Kidney epithelial cell (primary cell): ENCODE data around the gene TYRO3. TPM values are rescaled to one million over a fixed set of nuclear protein-coding genes. Genes with fewer than 3 reads are reported as not detected.

Source experiments
- DNase-seq: peaks from one replicate; pipeline ENCODE4 v3.0.0-alpha.2; 2010; ENCODE audit warnings: low read depth
- H3K27me3 ChIP-seq: 2 replicates; pipeline ENCODE4 v1.6.0; 2011; ENCODE audit warnings: low read length; ENCODE audit not compliant: control insufficient read depth, insufficient read depth
- H3K36me3 ChIP-seq: 2 replicates; pipeline ENCODE4 v1.5.1; 2011; ENCODE audit warnings: low read length; ENCODE audit not compliant: control insufficient read depth, insufficient read depth
- H3K4me3 ChIP-seq: 2 replicates; pipeline ENCODE4 v1.5.1; 2011; ENCODE audit warnings: low read depth, mild to moderate bottlenecking, control low read depth, low read length
- total RNA-seq: library from RNA; depleted of rRNA; stranded (reverse); fragments of >200 nt; gene quantifications from 2 replicates; pipeline ENCODE4 v1.2.3, GENCODE V29; 2015
- TF ChIP-seq, protein P1 (sequence below): IDR thresholded peaks from 2 replicates; pipeline ENCODE4 v1.5.1; 2011; ENCODE audit warnings: mild to moderate bottlenecking, moderate library complexity, low read length, control low read depth, inconsistent platforms; ENCODE audit not compliant: insufficient read depth, poor library complexity, severe bottlenecking

Gene TYRO3
- total RNA-seq, 1 donor from 2014 or later: 5.2 TPM

DNA sequence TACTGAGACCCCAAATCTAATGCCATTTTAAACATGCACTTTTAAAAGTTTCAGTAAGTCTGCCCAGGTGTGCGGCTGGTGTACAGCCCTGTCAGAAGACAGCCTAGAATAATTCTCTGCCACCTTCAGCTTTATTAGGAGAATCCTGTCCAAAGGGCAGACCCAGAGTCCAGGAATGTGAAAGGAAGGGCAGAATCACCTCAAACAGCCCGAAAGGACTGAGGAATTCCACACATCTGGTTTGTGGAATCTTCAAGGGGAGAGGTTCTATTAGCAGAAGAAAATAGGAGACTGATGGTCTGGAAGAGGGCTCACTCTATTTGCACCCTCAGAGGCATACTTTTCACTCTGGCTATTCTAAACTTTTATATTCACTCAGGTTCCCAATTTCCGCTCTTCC, 46.6 kb downstream of the TYRO3 start:
- Histone ChIP-seq H3K36me3 (no peaks in the 10 kb centered on the region), H3K27me3 (peaks cover 5% of the 10 kb centered on the region), H3K4me3 (no peak overlapping the region)
- DNase-seq: no peak
- TF ChIP-seq, protein P1, sequence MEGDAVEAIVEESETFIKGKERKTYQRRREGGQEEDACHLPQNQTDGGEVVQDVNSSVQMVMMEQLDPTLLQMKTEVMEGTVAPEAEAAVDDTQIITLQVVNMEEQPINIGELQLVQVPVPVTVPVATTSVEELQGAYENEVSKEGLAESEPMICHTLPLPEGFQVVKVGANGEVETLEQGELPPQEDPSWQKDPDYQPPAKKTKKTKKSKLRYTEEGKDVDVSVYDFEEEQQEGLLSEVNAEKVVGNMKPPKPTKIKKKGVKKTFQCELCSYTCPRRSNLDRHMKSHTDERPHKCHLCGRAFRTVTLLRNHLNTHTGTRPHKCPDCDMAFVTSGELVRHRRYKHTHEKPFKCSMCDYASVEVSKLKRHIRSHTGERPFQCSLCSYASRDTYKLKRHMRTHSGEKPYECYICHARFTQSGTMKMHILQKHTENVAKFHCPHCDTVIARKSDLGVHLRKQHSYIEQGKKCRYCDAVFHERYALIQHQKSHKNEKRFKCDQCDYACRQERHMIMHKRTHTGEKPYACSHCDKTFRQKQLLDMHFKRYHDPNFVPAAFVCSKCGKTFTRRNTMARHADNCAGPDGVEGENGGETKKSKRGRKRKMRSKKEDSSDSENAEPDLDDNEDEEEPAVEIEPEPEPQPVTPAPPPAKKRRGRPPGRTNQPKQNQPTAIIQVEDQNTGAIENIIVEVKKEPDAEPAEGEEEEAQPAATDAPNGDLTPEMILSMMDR: no peak

DNA sequence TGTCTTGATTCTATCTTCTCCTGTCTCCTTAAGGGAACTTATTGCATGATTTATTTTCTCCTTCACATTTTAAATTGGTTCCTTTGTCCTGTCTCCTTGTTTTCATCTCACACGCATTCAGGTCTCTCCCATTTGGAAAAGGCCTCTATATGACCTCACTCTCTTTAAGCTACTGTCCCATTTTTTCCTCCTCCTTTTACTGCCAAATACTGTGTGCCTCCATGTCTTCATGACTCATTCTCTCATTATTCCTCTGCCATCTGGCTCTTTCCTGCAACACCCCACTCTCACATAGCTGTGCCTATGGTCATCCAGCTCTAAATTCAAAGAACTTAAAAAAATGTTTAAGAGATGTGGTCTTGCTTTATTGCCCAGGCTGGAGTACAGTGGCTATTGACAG, 48.0 kb downstream of the TYRO3 start:
- Histone ChIP-seq H3K27me3 (peaks cover 5% of the 10 kb centered on the region), H3K36me3 (no peaks in the 10 kb centered on the region), H3K4me3 (no peak overlapping the region)
- TF ChIP-seq, protein P1: no peak
- DNase-seq: peak; percentile 60

DNA sequence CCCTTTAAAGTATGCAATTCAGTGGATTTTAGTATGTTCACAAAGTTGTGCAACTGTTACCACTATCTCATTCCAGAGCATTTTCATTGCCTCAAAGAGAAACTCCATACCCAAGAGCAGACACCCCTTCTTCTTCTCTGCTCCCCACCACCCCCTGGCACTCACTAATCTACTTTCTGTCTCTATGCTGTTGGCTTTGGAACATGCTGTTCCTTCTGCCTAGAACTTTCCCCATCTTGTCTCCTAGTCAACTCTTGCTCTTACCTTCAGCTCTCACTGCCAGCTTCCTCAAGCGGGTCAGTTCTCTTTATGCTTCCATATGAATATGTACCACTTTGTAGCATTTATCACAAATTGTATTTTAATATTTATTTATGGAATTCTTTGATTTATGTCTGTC, 50.1 kb downstream of the TYRO3 start:
- no peaks in the 10 kb centered on the region for H3K27me3 ChIP-seq
- DNase-seq: no peak
- no peaks in the 10 kb centered on the region for H3K36me3 ChIP-seq
- TF ChIP-seq, protein P1: no peak
- no peak overlapping the region for H3K4me3 ChIP-seq

DNA sequence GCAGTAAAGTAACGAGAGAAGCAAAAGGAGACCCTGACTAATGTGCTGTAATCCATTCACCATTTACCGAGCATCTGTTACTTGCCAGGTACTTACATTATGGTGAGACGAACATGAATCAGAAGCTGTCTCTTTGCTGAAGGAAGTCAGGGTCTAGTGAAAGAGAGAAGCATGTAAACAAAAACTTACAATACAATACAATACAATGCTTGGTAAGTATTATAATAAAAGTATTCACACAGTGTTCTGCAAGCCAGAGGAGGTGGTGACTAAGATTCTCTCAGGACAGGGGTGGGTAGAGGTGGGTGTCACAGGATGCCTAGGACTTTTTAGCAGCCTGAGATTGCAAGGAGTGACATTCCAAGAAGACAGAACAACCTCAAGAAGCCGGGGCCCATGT, 51.0 kb downstream of the TYRO3 start:
- H3K36me3 ChIP-seq: no peaks in the 10 kb centered on the region
- no peak overlapping the region for H3K4me3 ChIP-seq
- no peak for DNase-seq
- TF ChIP-seq, protein P1: no peak
- H3K27me3 ChIP-seq: no peaks in the 10 kb centered on the region

DNA sequence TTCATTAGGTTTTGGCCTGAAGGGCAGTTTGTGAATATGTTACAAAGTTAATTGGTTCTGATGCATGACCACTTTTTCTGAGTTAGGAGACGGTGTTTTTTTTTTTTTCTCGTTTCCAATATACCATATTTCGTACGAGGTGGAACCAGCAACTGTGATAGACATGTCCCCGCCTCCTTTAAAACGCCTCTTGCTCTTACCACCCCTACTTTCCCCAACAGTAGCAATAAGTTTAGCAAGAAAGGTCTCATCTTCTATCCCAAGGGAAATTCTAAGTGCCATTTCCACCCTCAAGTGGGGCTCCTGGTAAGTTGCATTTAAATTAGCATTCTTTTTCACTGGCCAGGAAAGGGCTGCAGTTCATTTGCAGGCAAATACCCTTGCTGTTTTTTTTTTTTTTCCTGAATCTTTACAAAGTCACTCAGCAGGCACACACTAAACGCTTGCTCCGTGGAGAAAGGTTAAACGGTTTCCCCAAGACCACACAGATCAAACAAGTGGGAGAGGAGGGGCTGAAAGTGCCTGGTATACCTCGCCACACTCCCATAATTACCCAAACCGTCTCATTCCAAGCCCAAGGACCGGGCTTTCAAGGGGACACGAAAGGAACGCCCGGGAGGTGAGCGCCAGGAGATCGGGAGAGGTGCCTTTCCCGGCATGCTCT, 61.7 kb downstream of the TYRO3 start:
- Histone ChIP-seq H3K27me3 (no peaks in the 10 kb centered on the region), H3K4me3 (peak overlapping the region; percentile 42), H3K36me3 (no peaks in the 10 kb centered on the region)
- TF ChIP-seq, protein P1: no peak
- DNase-seq: no peak
